Neutrophil (primary cell): ENCODE results near the gene FA2H.
"Not testable (repeated sequence)": the region's sequence is repeated elsewhere in the genome, so short reads cannot be mapped to it uniquely, and the experiment has no call there.

ENCODE experiments used
- H3K27ac ChIP-seq: fragments of 200-600 bp; sonication (generic); 2 replicates; pipeline ENCODE4 v1.5.1; 2016; ENCODE audit warnings: mild to moderate bottlenecking, moderate library complexity
- H3K27me3 ChIP-seq: fragments of 200-600 bp; sonication (generic); 2 replicates; pipeline ENCODE4 v1.6.0; 2016; ENCODE audit warnings: mild to moderate bottlenecking
- H3K36me3 ChIP-seq: fragments of 200-600 bp; sonication (generic); 2 replicates; pipeline ENCODE4 v1.5.1; 2017
- H3K4me1 ChIP-seq, 2 experiments: fragments of 200-600 bp in 1 of 2; sonication (generic) in 1 of 2; 1 replicate in 1 of 2; 2 replicates in 1 of 2; pipeline versions ENCODE4 v1.5.1 to v1.6.1; 2013 to 2016; ENCODE audit warnings: low read depth in 1 of 2, low read length in 1 of 2, mild to moderate bottlenecking in 1 of 2, moderate library complexity in 1 of 2; ENCODE audit not compliant: control insufficient read depth in 1 of 2, insufficient read depth in 1 of 2
- H3K4me3 ChIP-seq, 2 experiments: fragments of 200-600 bp in 1 of 2; sonication (generic) in 1 of 2; 1 replicate in 1 of 2; 2 replicates in 1 of 2; pipeline ENCODE4 v1.5.1; 2013 to 2016; ENCODE audit warnings: low read depth in 1 of 2, low read length in 1 of 2, mild to moderate bottlenecking in 1 of 2, moderate library complexity in 1 of 2
- H3K9me3 ChIP-seq: fragments of 200-600 bp; sonication (generic); 2 replicates; pipeline ENCODE4 v1.5.1; 2016
- TF ChIP-seq, protein P1 (sequence below): fragments of 200-600 bp; sonication (generic); IDR thresholded peaks from 2 replicates; pipeline ENCODE4 v1.5.1; 2016; ENCODE audit warnings: antibody characterized with exemption

FA2H gene

DNA sequence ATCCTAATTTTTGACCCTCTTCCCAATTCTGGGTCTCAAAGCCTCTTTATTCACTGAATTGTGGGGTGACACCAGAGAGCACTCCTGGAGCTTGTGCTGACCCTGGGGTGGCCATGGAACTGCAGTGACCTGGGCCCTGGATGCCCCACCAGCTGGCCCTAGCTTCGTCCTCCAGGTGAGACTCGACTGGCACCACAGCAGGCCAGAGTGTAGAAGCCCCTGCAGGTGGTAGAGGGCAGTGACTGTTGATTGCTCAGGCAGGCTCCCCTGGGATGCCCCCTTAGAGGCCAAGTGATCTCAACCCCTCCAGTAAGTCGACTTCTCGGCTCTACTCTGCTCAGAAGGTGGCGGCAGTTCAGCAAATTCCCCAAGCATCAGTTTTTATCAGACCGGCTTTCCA, 6.4 kb downstream of the FA2H start:
- TF ChIP-seq, protein P1, sequence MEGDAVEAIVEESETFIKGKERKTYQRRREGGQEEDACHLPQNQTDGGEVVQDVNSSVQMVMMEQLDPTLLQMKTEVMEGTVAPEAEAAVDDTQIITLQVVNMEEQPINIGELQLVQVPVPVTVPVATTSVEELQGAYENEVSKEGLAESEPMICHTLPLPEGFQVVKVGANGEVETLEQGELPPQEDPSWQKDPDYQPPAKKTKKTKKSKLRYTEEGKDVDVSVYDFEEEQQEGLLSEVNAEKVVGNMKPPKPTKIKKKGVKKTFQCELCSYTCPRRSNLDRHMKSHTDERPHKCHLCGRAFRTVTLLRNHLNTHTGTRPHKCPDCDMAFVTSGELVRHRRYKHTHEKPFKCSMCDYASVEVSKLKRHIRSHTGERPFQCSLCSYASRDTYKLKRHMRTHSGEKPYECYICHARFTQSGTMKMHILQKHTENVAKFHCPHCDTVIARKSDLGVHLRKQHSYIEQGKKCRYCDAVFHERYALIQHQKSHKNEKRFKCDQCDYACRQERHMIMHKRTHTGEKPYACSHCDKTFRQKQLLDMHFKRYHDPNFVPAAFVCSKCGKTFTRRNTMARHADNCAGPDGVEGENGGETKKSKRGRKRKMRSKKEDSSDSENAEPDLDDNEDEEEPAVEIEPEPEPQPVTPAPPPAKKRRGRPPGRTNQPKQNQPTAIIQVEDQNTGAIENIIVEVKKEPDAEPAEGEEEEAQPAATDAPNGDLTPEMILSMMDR, result no peak
- H3K4me3 ChIP-seq, result no peak overlapping the region
- H3K9me3 ChIP-seq, result no peaks in the 10 kb centered on the region
- no peaks in the 10 kb centered on the region for H3K36me3 ChIP-seq
- H3K27me3 ChIP-seq, result peaks cover 51% of the 10 kb centered on the region
- H3K4me1 ChIP-seq, result no peaks in the 10 kb centered on the region
- no peak overlapping the region for H3K27ac ChIP-seq

DNA sequence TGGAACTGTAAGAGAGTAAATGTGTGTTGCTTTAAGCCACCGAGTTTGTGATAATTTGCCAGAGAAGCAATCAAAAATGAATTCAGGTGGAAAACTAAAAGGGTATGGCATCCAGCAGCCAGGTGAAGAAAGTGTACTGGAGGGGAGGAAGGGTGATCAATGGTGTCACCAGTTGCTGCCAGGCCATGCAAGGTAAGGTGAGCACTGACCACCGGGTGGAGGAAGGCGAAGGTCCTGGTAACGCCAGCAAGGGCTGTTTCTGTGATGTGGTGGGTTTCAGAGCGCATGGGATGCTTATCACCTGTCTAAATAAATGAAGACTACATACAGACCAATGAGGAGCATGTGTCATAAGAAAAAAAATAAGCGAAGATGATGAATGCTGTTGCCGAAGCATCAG, 6.9 kb downstream of the FA2H start:
- Histone ChIP-seq H3K4me3 (no peak overlapping the region), H3K27ac (no peak overlapping the region), H3K9me3 (no peaks in the 10 kb centered on the region), H3K36me3 (no peaks in the 10 kb centered on the region), H3K4me1 (no peaks in the 10 kb centered on the region), H3K27me3 (peaks cover 46% of the 10 kb centered on the region)
- TF ChIP-seq, protein P1, result no peak

DNA sequence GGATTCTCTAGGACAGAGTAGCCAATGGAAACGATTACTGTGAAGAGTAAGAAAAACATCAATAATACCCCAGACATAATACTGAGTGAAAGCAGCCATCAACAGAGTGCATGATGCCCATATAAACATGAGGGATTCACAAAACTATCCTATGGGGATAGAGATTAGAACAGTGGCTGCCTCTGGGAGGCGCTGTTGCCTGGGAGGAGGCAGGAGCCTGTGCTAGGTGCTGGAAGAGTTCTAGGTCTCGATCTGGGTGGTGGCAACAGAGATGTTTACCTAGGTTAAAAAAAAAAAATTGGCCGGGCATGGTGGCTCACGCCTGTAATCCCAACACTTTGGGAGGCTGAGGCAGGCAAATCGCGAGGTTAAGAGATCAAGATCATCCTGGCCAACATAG, 7.9 kb downstream of the FA2H start:
- H3K27me3 ChIP-seq, result peaks cover 36% of the 10 kb centered on the region
- TF ChIP-seq, protein P1, result no peak
- H3K4me1 ChIP-seq, result no peaks in the 10 kb centered on the region

DNA sequence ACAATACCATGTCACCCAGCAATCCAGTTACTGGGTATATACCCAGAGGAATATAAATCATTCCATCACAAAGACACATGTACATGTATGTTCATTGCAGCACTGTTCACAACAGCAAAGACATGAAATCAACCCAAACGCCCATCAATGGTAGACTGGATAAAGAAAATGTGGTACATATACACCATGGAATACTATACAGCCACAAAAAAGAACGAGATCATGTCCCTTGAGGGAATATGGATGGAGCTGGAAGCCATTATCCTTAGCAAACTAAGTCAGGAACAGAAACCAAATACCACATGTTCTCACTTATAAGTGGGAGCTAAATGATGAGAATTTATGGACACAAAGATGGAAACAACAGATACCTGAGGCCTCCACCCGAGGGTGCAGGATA, 10.4 kb downstream of the FA2H start:
- not testable (repeated sequence) for H3K27ac ChIP-seq, H3K4me3 ChIP-seq, H3K9me3 ChIP-seq, H3K36me3 ChIP-seq, H3K4me1 ChIP-seq
- peaks cover 18% of the 10 kb centered on the region for H3K27me3 ChIP-seq

More for the DNA sequence above, 7.9 kb downstream of the FA2H start:
- Histone ChIP-seq H3K36me3 (no peaks in the 10 kb centered on the region), H3K9me3 (no peaks in the 10 kb centered on the region), H3K4me3 (no peak overlapping the region), H3K27ac (no peak overlapping the region)

DNA sequence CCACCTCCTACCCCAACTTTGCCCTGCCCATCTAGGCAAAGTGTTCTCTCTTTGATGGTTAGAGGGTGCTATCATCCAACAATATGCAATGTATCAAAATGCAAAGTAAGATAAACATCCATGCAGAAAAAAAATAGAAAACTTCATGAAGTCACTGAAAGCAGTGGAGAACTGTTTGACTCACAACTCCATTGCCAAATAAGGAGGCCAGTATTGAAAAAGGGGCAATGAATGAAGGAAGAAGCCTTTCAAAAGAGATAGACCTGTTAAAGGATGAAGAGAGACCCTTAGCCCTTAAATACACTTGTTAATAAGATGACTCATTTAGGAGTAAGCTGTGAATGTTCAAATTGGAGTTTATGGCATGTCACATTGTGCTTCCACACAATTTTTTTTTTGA, 13.0 kb downstream of the FA2H start:
- no peak overlapping the region for H3K4me3 ChIP-seq
- H3K4me1 ChIP-seq, result no peaks in the 10 kb centered on the region
- no peaks in the 10 kb centered on the region for H3K36me3 ChIP-seq
- no peaks in the 10 kb centered on the region for H3K9me3 ChIP-seq
- peaks cover 10% of the 10 kb centered on the region for H3K27me3 ChIP-seq
- TF ChIP-seq, protein P1, result no peak
- H3K27ac ChIP-seq, result no peak overlapping the region

DNA sequence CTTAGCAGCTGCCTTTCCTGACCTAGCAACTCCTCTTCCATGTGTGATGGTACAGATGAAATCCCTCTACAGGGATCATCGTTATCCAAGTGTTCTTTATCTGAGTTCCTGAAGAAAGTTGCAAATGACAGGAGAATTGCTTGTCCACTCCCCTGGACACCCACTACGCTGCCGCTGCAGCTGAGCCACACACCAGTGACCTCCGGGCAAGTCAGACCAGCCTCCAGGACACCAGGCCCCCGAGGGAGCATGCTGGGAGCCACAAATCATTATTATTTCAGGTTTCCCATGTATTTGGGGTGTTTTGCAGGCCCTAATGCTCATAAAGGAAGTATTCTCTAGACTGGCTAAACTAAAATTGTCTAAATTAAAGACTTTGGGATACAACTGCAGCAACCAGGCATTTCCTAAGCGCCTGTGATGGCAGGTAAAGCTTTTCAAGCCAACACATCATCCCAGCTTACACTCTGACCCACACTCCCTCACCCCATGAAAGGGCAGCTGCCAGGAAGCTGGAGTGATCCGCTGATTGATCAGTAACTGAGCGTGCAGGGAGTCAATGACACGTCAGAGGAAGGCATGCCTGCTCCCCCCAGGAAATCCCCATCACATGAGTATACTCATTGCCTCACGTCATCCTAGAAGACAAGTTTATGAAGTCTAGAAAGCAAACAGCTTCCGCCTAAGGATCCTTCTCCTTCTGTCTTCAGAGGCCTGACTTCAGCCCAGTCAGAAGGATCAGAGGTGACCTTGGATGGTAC, 14.4 kb downstream of the FA2H start:
- Histone ChIP-seq H3K4me1 (no peaks in the 10 kb centered on the region), H3K27ac (no peak overlapping the region), H3K27me3 (peaks cover 6% of the 10 kb centered on the region), H3K9me3 (no peaks in the 10 kb centered on the region), H3K4me3 (no peak overlapping the region), H3K36me3 (no peaks in the 10 kb centered on the region)
- TF ChIP-seq, protein P1, result no peak
